HCT116 (cell line): ENCODE measurements around the gene PEDS1. TPM values are rescaled to one million over a fixed set of nuclear protein-coding genes. Genes with fewer than 3 reads are reported as not detected.

Experiments
- ATAC-seq: fragments of 200-7000 bp; cut with Tn5 transposase; 2 replicates; pipeline ENCODE4 v1.9.1; 2020; ENCODE audit warnings: mild to moderate bottlenecking, moderate library complexity
- BruUV-seq: library from RNA; stranded (reverse); fragments of 400-500 nt; replicated peaks from 2 replicates; lab custom pipeline; 2021; lab: Mats Ljungman, UMichigan
- CTCF ChIA-PET: fragments of 300-600 bp; sonication (Branson Sonifier 250); formaldehyde crosslinking; loops from one replicate; lab custom pipeline; 2021; ENCODE audit warnings: antibody characterized with exemption; lab: Charles Lee
- POLR2A ChIA-PET: fragments of 300-600, 350-600 bp; sonication (Branson Sonifier 250); formaldehyde crosslinking; loops from one replicate; lab custom pipeline; 2021; ENCODE audit warnings: antibody characterized with exemption; lab: Charles Lee
- RAD21 ChIA-PET, 2 experiments: fragments of 300-600 bp; sonication (Branson Sonifier 250); formaldehyde crosslinking; loops; one replicate each; lab custom pipeline; 2023; ENCODE audit warnings: low total read pairs in 2 of 2; ENCODE audit not compliant: uncharacterized antibody in 2 of 2, unreplicated experiment in 2 of 2, low non-redundant PET in 1 of 2; lab: Charles Lee
- DNase-seq: peaks from one replicate; pipeline ENCODE4 v3.0.0-alpha.2; 2010; ENCODE audit warnings: low read depth, low spot score
- H2AFZ ChIP-seq: fragments of 200-600 bp; shearing (Covaris generic), sonication (generic); 2 replicates; pipeline ENCODE4 v1.6.1; 2017; ENCODE audit warnings: low read depth, mixed run types, mixed read lengths, antibody characterized with exemption, low read length; ENCODE audit not compliant: poor library complexity, severe bottlenecking
- H3K27ac ChIP-seq: 2 replicates; pipeline ENCODE4 v1.5.1; 2012; ENCODE audit warnings: low read depth, low read length
- H3K27me3 ChIP-seq: fragments of 200-600 bp; sonication (generic); 2 replicates; pipeline ENCODE4 v1.6.1; 2016; ENCODE audit warnings: mixed run types, low read length, mixed read lengths; ENCODE audit not compliant: insufficient read depth
- H3K36me3 ChIP-seq, 2 experiments: fragments of 200-500 bp in 1 of 2; fragments of 200-600 bp in 1 of 2; sonication (Bioruptor generic) in 1 of 2; sonication (generic) in 1 of 2; 2 replicates each; pipeline versions ENCODE4 v1.5.1 to v1.6.1; 2014 to 2016; ENCODE audit warnings: low read length in 2 of 2, inconsistent platforms in 1 of 2, mixed read lengths in 1 of 2, mixed run types in 1 of 2; ENCODE audit not compliant: insufficient read depth in 2 of 2, control insufficient read depth in 1 of 2
- H3K4me1 ChIP-seq, 2 experiments: fragments of 200-600 bp in 1 of 2; sonication (generic) in 1 of 2; 2 replicates each; pipeline versions ENCODE4 v1.5.1 to v1.6.1; 2012 to 2017; ENCODE audit warnings: low read length in 2 of 2, inconsistent platforms in 1 of 2, mild to moderate bottlenecking in 1 of 2, mixed read lengths in 1 of 2, mixed run types in 1 of 2, moderate library complexity in 1 of 2; ENCODE audit not compliant: insufficient read depth in 2 of 2, control insufficient read depth in 1 of 2
- H3K4me2 ChIP-seq: fragments of 200-600 bp; sonication (generic); 2 replicates; pipeline ENCODE4 v1.6.1; 2017; ENCODE audit warnings: mixed run types, low read length, mixed read lengths
- H3K4me3 ChIP-seq, 2 experiments: fragments of 200-600 bp in 1 of 2; sonication (generic) in 1 of 2; replicated peaks in 1 of 2; 2 replicates each; pipeline ENCODE4 v1.5.1; 2011 to 2016; ENCODE audit warnings: low read length in 2 of 2, control low read depth in 1 of 2, low read depth in 1 of 2, mild to moderate bottlenecking in 1 of 2, mixed read lengths in 1 of 2, mixed run types in 1 of 2
- H3K79me2 ChIP-seq: fragments of 200-600 bp; sonication (generic); 2 replicates; pipeline ENCODE4 v1.6.1; 2017; ENCODE audit warnings: mild to moderate bottlenecking, mixed run types, low read length, moderate library complexity, mixed read lengths; ENCODE audit not compliant: insufficient read depth
- H3K9ac ChIP-seq: fragments of 200-600 bp; sonication (generic); 2 replicates; pipeline ENCODE4 v1.6.1; 2016; ENCODE audit warnings: low read length, mixed read lengths
- H3K9me2 ChIP-seq: fragments of 200-600 bp; sonication (generic), shearing (Covaris generic); 2 replicates; pipeline ENCODE4 v1.6.1; 2017; ENCODE audit warnings: mixed run types, mild to moderate bottlenecking, moderate library complexity; ENCODE audit not compliant: insufficient read depth
- H3K9me3 ChIP-seq, 2 experiments: fragments of 200-500 bp in 1 of 2; fragments of 200-600 bp in 1 of 2; sonication (Bioruptor generic) in 1 of 2; sonication (generic) in 1 of 2; 2 replicates each; pipeline ENCODE4 v1.6.1; 2014 to 2017; ENCODE audit warnings: low read length in 2 of 2, mixed read lengths in 2 of 2, inconsistent platforms in 1 of 2, low read depth in 1 of 2, mild to moderate bottlenecking in 1 of 2, mixed run types in 1 of 2, moderate library complexity in 1 of 2; ENCODE audit not compliant: control insufficient read depth in 1 of 2, insufficient read depth in 1 of 2
- H4K20me1 ChIP-seq: fragments of 200-600 bp; sonication (generic), shearing (Covaris generic); 2 replicates; pipeline ENCODE4 v1.6.1; 2017; ENCODE audit warnings: mixed run types, mild to moderate bottlenecking, moderate library complexity; ENCODE audit not compliant: insufficient read depth
- ATF3 ChIP-seq: IDR thresholded peaks from 2 replicates; pipeline ENCODE4 v1.6.1; 2012
- CTCF ChIP-seq, 3 experiments: fragments of 200-600 bp in 1 of 3; sonication (generic) in 1 of 3; IDR thresholded peaks in 2 of 3; conservative IDR thresholded peaks in 1 of 3; 2 replicates each; pipeline ENCODE4 v1.5.1; 2012 to 2017; ENCODE audit warnings: low read depth in 2 of 3, low read length in 2 of 3, antibody characterized with exemption in 1 of 3, borderline replicate concordance in 1 of 3, control low read depth in 1 of 3, mild to moderate bottlenecking in 1 of 3, mixed read lengths in 1 of 3, mixed run types in 1 of 3, moderate library complexity in 1 of 3; ENCODE audit not compliant: insufficient read depth in 1 of 3
- EZH2phosphoT487 ChIP-seq: fragments of 200-600 bp; IDR thresholded peaks from 2 replicates; pipeline ENCODE4 v1.6.1; 2018; ENCODE audit warnings: antibody characterized with exemption, borderline replicate concordance
- FOSL1 ChIP-seq: IDR thresholded peaks from 2 replicates; pipeline ENCODE4 v1.6.1; 2012; ENCODE audit warnings: low read depth
- MAX ChIP-seq: IDR thresholded peaks from 2 replicates; pipeline ENCODE4 v1.6.1; 2012
- POLR2A ChIP-seq: IDR thresholded peaks from 2 replicates; pipeline ENCODE4 v1.7.0; 2011; ENCODE audit warnings: borderline replicate concordance; ENCODE audit not compliant: insufficient read depth, insufficient read length; ENCODE audit errors: extremely low read depth
- POLR2AphosphoS5 ChIP-seq: IDR thresholded peaks from 2 replicates; pipeline ENCODE4 v1.6.1; 2011; ENCODE audit warnings: mild to moderate bottlenecking, low read depth, low read length, moderate library complexity
- REST ChIP-seq: IDR thresholded peaks from 2 replicates; pipeline ENCODE4 v1.6.1; 2012; ENCODE audit warnings: low read depth
- SIN3A ChIP-seq: IDR thresholded peaks from 2 replicates; pipeline ENCODE4 v1.6.1; 2012; ENCODE audit warnings: low read depth
- SRF ChIP-seq: IDR thresholded peaks from 2 replicates; pipeline ENCODE4 v1.6.1; 2012; ENCODE audit warnings: low read depth
- TCF7L2 ChIP-seq: IDR thresholded peaks from 2 replicates; pipeline ENCODE4 v1.7.0; 2011; ENCODE audit warnings: borderline replicate concordance, inconsistent platforms; ENCODE audit not compliant: insufficient read depth, insufficient read length; ENCODE audit errors: extremely low read depth
- ZFX ChIP-seq: fragments of 450-650 bp; IDR thresholded peaks from 2 replicates; pipeline ENCODE4 v1.6.1; 2017
- ZNF274 ChIP-seq: fragments of 200-500 bp; sonication (Bioruptor generic); IDR thresholded peaks from 2 replicates; pipeline ENCODE4 v1.6.1; 2014; ENCODE audit warnings: mild to moderate bottlenecking, low read depth, low read length, inconsistent platforms
- intact Hi-C: fragments of 100-400 bp; cut with micrococcal nuclease; formaldehyde crosslinking; loops from 2 replicates; pipeline ENCODE4 v1.10.0; 2022
- total RNA-seq: library from RNA; stranded (reverse); gene quantifications from one replicate; pipeline ENCODE4 v1.2.1, GENCODE V29; 2021; ENCODE audit not compliant: unreplicated experiment

PEDS1 gene
- total RNA-seq, 1 experiment from 2014 or later = 31.9 TPM

GRCh38 chr20:50118203-50118602, 35.3 kb downstream of the PEDS1 start:
- Histone ChIP-seq H3K36me3 (no peaks in the 10 kb centered on the region), H3K27ac (no peak overlapping the region), H3K27me3 (no peaks in the 10 kb centered on the region), H3K4me1 (peaks cover 14 to 33% of the 10 kb centered on the region in 2 experiments), H3K9ac (no peak overlapping the region), H3K79me2 (no peaks in the 10 kb centered on the region), H4K20me1 (no peaks in the 10 kb centered on the region), H3K9me3 (no peaks in the 10 kb centered on the region), H2AFZ (no peak overlapping the region), H3K4me2 (no peak overlapping the region), H3K9me2 (no peaks in the 10 kb centered on the region), H3K4me3 (no peak overlapping the region)
- intact Hi-C loops = no loop called here
- DNase-seq = no peak
- RAD21 ChIA-PET = no interaction called here
- no peak for ATAC-seq
- POLR2A ChIA-PET = interaction anchor here (0.6 to 2.4 kb wide), 2 partner anchors 34 to 177 kb away, joined by 5 to 7 read pairs; no protein-coding TSS in a partner anchor
- CTCF ChIA-PET = interaction anchor here (4.9 kb wide), 1 partner anchor 61 kb away, joined by 59 read pairs; no protein-coding TSS in a partner anchor
- no TSS peak for BruUV-seq
- TF ChIP-seq EZH2phosphoT487 (no peak), ZNF274 (no peak), SIN3A (no peak), ZFX (no peak), REST (no peak), TCF7L2 (no peak), SRF (no peak), ATF3 (no peak), POLR2A (no peak), MAX (no peak), FOSL1 (no peak), CTCF (IDR thresholded peaks at IDR 0.05 in 2 of 3, conservative IDR thresholded peaks at IDR 0.05 in 1 of 3; ENCODE audit: borderline replicate concordance in 1 of 3, insufficient read depth in 1 of 3, low read depth in 2 of 3, low read length in 2 of 3) (no peak), POLR2AphosphoS5 (no peak)
